GM23338 (cell line): ENCODE measurements around the gene METTL24.

Source experiments
- CREB1 ChIP-seq: fragments of 250-450 bp; sonication (Bioruptor Pico); IDR thresholded peaks from 2 replicates; pipeline ENCODE4 v1.5.0; 2020; ENCODE audit warnings: low read depth, mild to moderate bottlenecking, moderate library complexity
- EZH2 ChIP-seq: fragments of 200-600 bp; sonication (generic); IDR thresholded peaks from one replicate; pipeline ENCODE4 v1.8.0; 2017; ENCODE audit warnings: antibody characterized with exemption, mild to moderate bottlenecking, low read depth; ENCODE audit not compliant: unreplicated experiment
- EZH2phosphoT487 ChIP-seq: fragments of 200-600 bp; sonication (generic); IDR thresholded peaks from one replicate; pipeline ENCODE4 v1.8.1; 2018; ENCODE audit warnings: antibody characterized with exemption; ENCODE audit not compliant: unreplicated experiment
- JUNB ChIP-seq: IDR thresholded peaks from one replicate; pipeline ENCODE4 v1.6.1; 2016; ENCODE audit warnings: antibody characterized with exemption; ENCODE audit not compliant: unreplicated experiment
- NANOG ChIP-seq: IDR thresholded peaks from 2 replicates; pipeline ENCODE4 v1.6.1; 2016; ENCODE audit warnings: antibody characterized with exemption, borderline replicate concordance
- POLR2AphosphoS5 ChIP-seq: IDR thresholded peaks from 2 replicates; pipeline ENCODE4 v1.6.1; 2016; ENCODE audit warnings: antibody characterized with exemption, low read depth
- STAT1 ChIP-seq: IDR thresholded peaks from one replicate; pipeline ENCODE4 v1.6.1; 2016; ENCODE audit warnings: antibody characterized with exemption; ENCODE audit not compliant: unreplicated experiment
- ZNF114 ChIP-seq: fragments of 250-450 bp; sonication (Bioruptor Pico); IDR thresholded peaks from 2 replicates; pipeline ENCODE4 v1.5.0; 2020; ENCODE audit warnings: mild to moderate bottlenecking, moderate library complexity
- ZNF331 ChIP-seq: fragments of 250-450 bp; sonication (Bioruptor Pico); IDR thresholded peaks from 2 replicates; pipeline ENCODE4 v1.5.0; 2020; ENCODE audit warnings: low read depth, mild to moderate bottlenecking, moderate library complexity
- TF ChIP-seq, protein P1 (sequence below), 2 experiments: fragments of 200-600 bp in 1 of 2; sonication (generic) in 1 of 2; conservative IDR thresholded peaks; 2 replicates each; pipeline versions ENCODE4 v1.5.1 to v1.6.1; 2016 to 2017; ENCODE audit warnings: antibody characterized with exemption in 2 of 2, low read depth in 2 of 2, mild to moderate bottlenecking in 2 of 2, moderate library complexity in 1 of 2
- TF ChIP-seq, protein P2 (sequence below): IDR thresholded peaks from one replicate; pipeline ENCODE4 v1.6.1; 2018; ENCODE audit warnings: antibody characterized with exemption; ENCODE audit not compliant: unreplicated experiment
- TF ChIP-seq, protein P3 (sequence below): fragments of 250-450 bp; sonication (Bioruptor Pico); IDR thresholded peaks from 2 replicates; pipeline ENCODE4 v1.5.0; 2020; ENCODE audit warnings: mild to moderate bottlenecking, moderate library complexity

DNA sequence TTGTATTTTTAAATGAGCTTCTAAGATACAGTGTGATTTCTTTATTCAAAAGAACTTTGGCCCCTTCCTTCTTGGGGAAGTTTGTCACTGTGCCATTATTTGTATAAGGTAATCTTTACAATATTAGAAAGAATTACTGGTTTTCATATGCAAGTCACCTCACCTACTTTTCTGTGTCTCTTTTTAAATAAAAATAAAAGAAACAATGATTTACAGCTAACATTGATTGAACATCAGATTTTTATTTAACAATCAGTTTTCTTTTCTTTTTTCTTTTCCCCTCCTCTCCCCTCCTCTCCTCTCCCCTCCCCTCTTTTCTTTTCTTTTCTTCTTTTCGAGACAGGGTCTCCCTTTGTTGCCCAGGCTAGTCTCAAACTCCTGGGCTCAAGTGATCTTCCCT is 131.9 kb downstream of the METTL24 start:
- TF ChIP-seq EZH2: no peak
- TF ChIP-seq, protein P1, sequence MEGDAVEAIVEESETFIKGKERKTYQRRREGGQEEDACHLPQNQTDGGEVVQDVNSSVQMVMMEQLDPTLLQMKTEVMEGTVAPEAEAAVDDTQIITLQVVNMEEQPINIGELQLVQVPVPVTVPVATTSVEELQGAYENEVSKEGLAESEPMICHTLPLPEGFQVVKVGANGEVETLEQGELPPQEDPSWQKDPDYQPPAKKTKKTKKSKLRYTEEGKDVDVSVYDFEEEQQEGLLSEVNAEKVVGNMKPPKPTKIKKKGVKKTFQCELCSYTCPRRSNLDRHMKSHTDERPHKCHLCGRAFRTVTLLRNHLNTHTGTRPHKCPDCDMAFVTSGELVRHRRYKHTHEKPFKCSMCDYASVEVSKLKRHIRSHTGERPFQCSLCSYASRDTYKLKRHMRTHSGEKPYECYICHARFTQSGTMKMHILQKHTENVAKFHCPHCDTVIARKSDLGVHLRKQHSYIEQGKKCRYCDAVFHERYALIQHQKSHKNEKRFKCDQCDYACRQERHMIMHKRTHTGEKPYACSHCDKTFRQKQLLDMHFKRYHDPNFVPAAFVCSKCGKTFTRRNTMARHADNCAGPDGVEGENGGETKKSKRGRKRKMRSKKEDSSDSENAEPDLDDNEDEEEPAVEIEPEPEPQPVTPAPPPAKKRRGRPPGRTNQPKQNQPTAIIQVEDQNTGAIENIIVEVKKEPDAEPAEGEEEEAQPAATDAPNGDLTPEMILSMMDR (conservative IDR thresholded peaks at IDR 0.05; ENCODE audit: low read depth in 2 of 2): no peak
- no peak for TF ChIP-seq EZH2phosphoT487
- TF ChIP-seq POLR2AphosphoS5: no peak
- TF ChIP-seq STAT1: no peak
- TF ChIP-seq, protein P2, sequence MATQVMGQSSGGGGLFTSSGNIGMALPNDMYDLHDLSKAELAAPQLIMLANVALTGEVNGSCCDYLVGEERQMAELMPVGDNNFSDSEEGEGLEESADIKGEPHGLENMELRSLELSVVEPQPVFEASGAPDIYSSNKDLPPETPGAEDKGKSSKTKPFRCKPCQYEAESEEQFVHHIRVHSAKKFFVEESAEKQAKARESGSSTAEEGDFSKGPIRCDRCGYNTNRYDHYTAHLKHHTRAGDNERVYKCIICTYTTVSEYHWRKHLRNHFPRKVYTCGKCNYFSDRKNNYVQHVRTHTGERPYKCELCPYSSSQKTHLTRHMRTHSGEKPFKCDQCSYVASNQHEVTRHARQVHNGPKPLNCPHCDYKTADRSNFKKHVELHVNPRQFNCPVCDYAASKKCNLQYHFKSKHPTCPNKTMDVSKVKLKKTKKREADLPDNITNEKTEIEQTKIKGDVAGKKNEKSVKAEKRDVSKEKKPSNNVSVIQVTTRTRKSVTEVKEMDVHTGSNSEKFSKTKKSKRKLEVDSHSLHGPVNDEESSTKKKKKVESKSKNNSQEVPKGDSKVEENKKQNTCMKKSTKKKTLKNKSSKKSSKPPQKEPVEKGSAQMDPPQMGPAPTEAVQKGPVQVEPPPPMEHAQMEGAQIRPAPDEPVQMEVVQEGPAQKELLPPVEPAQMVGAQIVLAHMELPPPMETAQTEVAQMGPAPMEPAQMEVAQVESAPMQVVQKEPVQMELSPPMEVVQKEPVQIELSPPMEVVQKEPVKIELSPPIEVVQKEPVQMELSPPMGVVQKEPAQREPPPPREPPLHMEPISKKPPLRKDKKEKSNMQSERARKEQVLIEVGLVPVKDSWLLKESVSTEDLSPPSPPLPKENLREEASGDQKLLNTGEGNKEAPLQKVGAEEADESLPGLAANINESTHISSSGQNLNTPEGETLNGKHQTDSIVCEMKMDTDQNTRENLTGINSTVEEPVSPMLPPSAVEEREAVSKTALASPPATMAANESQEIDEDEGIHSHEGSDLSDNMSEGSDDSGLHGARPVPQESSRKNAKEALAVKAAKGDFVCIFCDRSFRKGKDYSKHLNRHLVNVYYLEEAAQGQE: no peak
- no peak for TF ChIP-seq ZNF331 (CRISPR knock-in tag)
- no peak for TF ChIP-seq NANOG
- no peak for TF ChIP-seq CREB1 (CRISPR knock-in tag)
- no peak for TF ChIP-seq JUNB
- TF ChIP-seq, protein P3, sequence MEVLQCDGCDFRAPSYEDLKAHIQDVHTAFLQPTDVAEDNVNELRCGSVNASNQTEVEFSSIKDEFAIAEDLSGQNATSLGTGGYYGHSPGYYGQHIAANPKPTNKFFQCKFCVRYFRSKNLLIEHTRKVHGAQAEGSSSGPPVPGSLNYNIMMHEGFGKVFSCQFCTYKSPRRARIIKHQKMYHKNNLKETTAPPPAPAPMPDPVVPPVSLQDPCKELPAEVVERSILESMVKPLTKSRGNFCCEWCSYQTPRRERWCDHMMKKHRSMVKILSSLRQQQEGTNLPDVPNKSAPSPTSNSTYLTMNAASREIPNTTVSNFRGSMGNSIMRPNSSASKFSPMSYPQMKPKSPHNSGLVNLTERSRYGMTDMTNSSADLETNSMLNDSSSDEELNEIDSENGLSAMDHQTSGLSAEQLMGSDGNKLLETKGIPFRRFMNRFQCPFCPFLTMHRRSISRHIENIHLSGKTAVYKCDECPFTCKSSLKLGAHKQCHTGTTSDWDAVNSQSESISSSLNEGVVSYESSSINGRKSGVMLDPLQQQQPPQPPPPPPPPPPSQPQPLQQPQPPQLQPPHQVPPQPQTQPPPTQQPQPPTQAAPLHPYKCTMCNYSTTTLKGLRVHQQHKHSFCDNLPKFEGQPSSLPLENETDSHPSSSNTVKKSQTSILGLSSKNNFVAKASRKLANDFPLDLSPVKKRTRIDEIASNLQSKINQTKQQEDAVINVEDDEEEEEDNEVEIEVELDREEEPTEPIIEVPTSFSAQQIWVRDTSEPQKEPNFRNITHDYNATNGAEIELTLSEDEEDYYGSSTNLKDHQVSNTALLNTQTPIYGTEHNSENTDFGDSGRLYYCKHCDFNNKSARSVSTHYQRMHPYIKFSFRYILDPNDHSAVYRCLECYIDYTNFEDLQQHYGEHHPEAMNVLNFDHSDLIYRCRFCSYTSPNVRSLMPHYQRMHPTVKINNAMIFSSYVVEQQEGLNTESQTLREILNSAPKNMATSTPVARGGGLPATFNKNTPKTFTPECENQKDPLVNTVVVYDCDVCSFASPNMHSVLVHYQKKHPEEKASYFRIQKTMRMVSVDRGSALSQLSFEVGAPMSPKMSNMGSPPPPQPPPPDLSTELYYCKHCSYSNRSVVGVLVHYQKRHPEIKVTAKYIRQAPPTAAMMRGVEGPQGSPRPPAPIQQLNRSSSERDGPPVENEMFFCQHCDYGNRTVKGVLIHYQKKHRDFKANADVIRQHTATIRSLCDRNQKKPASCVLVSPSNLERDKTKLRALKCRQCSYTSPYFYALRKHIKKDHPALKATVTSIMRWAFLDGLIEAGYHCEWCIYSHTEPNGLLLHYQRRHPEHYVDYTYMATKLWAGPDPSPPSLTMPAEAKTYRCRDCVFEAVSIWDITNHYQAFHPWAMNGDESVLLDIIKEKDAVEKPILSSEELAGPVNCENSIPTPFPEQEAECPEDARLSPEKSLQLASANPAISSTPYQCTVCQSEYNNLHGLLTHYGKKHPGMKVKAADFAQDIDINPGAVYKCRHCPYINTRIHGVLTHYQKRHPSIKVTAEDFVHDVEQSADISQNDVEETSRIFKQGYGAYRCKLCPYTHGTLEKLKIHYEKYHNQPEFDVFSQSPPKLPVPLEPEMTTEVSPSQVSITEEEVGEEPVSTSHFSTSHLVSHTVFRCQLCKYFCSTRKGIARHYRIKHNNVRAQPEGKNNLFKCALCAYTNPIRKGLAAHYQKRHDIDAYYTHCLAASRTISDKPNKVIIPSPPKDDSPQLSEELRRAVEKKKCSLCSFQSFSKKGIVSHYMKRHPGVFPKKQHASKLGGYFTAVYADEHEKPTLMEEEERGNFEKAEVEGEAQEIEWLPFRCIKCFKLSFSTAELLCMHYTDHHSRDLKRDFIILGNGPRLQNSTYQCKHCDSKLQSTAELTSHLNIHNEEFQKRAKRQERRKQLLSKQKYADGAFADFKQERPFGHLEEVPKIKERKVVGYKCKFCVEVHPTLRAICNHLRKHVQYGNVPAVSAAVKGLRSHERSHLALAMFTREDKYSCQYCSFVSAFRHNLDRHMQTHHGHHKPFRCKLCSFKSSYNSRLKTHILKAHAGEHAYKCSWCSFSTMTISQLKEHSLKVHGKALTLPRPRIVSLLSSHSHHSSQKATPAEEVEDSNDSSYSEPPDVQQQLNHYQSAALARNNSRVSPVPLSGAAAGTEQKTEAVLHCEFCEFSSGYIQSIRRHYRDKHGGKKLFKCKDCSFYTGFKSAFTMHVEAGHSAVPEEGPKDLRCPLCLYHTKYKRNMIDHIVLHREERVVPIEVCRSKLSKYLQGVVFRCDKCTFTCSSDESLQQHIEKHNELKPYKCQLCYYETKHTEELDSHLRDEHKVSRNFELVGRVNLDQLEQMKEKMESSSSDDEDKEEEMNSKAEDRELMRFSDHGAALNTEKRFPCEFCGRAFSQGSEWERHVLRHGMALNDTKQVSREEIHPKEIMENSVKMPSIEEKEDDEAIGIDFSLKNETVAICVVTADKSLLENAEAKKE (CRISPR knock-in tag): no peak
- TF ChIP-seq ZNF114 (CRISPR knock-in tag): no peak
